ENCODE results near the gene METTL8. TPM values are rescaled to one million over a fixed set of nuclear protein-coding genes. Genes with fewer than 3 reads are reported as not detected.

METTL8 gene
- total and polyA plus RNA-seq, 2 of the 13 experiments (the other 11 are each of a cell fraction or from before 2014, with no cell fraction given): 18.6 to 68.2 TPM

DNA sequence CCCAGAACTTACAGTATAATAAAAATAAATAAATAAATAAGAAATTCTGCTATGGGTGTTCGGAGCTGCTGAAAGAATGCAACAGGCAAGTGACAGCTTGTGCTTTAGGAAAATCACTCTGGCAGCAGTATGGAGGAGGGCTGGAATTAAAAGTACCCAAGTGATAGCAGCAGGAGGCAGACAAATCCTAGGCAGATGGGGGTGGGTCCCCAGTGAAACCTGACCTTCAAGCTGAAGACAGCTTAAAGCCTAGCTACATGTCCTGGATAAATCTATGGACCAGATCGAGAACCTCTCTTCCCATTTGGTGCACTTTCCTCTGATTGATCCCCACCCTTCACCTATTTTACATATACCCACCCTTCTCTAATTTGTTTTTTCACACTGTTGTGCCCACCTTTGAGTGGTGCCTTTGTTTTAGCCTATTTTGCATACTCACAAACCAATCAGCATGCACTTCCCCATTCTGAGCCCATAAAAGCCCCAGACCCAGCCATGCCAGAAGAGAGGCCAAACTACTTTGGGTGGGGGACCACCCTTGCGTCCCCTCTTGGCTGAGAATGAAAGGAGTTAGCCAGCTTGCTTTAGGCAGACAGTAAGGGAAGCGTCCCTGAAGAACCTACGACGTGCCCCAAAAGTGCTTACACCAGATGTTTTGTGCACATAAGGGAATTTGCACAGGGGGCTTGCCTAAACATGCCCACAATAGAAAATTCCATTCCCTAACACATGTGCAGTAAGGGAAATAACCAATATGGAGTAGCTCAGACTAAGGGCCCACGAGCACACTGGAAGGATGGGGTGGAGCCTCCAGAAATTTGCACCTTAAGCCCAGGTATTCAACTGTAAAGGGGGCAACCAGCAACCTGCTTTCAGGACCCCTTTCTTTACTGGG lies 3.0 kb downstream of the METTL8 start:
- Histone ChIP-seq H3K36me3 (replicated peaks in 1 of 2; ENCODE audit: control insufficient read depth in 1 of 2, insufficient read depth in 2 of 2, low read length in 2 of 2) (no peaks in the 10 kb centered on the region; a peak in 1 of 5 replicates), H2AFZ (ENCODE audit: low read length) (no peak overlapping the region), H3K9ac (ENCODE audit: insufficient read depth, low read depth, low read length) (peak overlapping the region; percentile 4; the same call in 1 of the 2 replicates), H3K4me3 (replicated peaks in 1 of 3; ENCODE audit: insufficient read depth in 1 of 3, low read depth in 2 of 3, low read length in 3 of 3) (peak overlapping the region in 1 of 3 experiments; percentile 13; a peak in 1 of 6 replicates), H3K79me2 (ENCODE audit: insufficient read depth, low read length) (peaks cover 74% of the 10 kb centered on the region), H3K27me3 (ENCODE audit: control insufficient read depth in 1 of 2, insufficient read depth in 2 of 2, low read length in 2 of 2) (no peaks in the 10 kb centered on the region; a peak in 1 of 5 replicates), H4K20me1 (ENCODE audit: insufficient read depth, low read length) (no peaks in the 10 kb centered on the region), H3K4me2 (ENCODE audit: low read depth, low read length) (peak overlapping the region; percentile 99), H3K9me3 (ENCODE audit: low read length) (peaks cover under 1% of the 10 kb centered on the region; the same call in 1 of the 2 replicates), H3K27ac (ENCODE audit: extremely low read length, insufficient read depth, low read length) (peak overlapping the region; percentile 87), H3K4me1 (ENCODE audit: insufficient read depth, low read length) (peaks cover 55% of the 10 kb centered on the region)
- no peak for ATAC-seq
- intact Hi-C loops (cut with micrococcal nuclease; ENCODE audit: unreplicated experiment) (loop anchor here (5.0 kb wide), 1 partner anchor 268 kb away; the partner anchor contains the start of gene TLK1), in situ Hi-C loops (cut with HindIII; ENCODE audit: extremely low pct_ligation_motif_present, low pct_unique_long_range_greater_than_20kb) (no loop called here)
- TF ChIP-seq SNAPC2 (CRISPR knock-in tag; IDR thresholded peaks at IDR 0.05) (0 out of 2 replicates have a peak, but pooled peaks have one; percentile 40), MAFK (conservative IDR thresholded peaks at IDR 0.05 in 1 of 2, IDR thresholded peaks at IDR 0.05 in 1 of 2; ENCODE audit: low read length in 2 of 2) (peak in 1 of 2 experiments; percentile 40; a peak in 2 of 4 replicates), U2AF1 (optimal IDR thresholded peaks at IDR 0.05; ENCODE audit: low read depth, low read length) (no peak), TP53 (CRISPR knock-in tag; conservative IDR thresholded peaks at IDR 0.05) (peak; percentile 98), IKZF1 (IDR thresholded peaks at IDR 0.05) (no peak), MAFF (IDR thresholded peaks at IDR 0.05; ENCODE audit: low read depth, low read length) (peak; percentile 36; the same call in 1 of the 2 replicates), CCAR2 (optimal IDR thresholded peaks at IDR 0.05; ENCODE audit: low read depth, low read length) (no peak), ZNF556 (CRISPR knock-in tag; IDR thresholded peaks at IDR 0.05; ENCODE audit: borderline replicate concordance) (0 out of 2 replicates have a peak, but pooled peaks have one; percentile 36)
- TF ChIP-seq, protein P1, sequence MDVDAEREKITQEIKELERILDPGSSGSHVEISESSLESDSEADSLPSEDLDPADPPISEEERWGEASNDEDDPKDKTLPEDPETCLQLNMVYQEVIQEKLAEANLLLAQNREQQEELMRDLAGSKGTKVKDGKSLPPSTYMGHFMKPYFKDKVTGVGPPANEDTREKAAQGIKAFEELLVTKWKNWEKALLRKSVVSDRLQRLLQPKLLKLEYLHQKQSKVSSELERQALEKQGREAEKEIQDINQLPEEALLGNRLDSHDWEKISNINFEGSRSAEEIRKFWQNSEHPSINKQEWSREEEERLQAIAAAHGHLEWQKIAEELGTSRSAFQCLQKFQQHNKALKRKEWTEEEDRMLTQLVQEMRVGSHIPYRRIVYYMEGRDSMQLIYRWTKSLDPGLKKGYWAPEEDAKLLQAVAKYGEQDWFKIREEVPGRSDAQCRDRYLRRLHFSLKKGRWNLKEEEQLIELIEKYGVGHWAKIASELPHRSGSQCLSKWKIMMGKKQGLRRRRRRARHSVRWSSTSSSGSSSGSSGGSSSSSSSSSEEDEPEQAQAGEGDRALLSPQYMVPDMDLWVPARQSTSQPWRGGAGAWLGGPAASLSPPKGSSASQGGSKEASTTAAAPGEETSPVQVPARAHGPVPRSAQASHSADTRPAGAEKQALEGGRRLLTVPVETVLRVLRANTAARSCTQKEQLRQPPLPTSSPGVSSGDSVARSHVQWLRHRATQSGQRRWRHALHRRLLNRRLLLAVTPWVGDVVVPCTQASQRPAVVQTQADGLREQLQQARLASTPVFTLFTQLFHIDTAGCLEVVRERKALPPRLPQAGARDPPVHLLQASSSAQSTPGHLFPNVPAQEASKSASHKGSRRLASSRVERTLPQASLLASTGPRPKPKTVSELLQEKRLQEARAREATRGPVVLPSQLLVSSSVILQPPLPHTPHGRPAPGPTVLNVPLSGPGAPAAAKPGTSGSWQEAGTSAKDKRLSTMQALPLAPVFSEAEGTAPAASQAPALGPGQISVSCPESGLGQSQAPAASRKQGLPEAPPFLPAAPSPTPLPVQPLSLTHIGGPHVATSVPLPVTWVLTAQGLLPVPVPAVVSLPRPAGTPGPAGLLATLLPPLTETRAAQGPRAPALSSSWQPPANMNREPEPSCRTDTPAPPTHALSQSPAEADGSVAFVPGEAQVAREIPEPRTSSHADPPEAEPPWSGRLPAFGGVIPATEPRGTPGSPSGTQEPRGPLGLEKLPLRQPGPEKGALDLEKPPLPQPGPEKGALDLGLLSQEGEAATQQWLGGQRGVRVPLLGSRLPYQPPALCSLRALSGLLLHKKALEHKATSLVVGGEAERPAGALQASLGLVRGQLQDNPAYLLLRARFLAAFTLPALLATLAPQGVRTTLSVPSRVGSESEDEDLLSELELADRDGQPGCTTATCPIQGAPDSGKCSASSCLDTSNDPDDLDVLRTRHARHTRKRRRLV (CRISPR knock-in tag; IDR thresholded peaks at IDR 0.05): peak; percentile 40; the same call in 1 of the 2 replicates
- TF ChIP-seq, protein P2, sequence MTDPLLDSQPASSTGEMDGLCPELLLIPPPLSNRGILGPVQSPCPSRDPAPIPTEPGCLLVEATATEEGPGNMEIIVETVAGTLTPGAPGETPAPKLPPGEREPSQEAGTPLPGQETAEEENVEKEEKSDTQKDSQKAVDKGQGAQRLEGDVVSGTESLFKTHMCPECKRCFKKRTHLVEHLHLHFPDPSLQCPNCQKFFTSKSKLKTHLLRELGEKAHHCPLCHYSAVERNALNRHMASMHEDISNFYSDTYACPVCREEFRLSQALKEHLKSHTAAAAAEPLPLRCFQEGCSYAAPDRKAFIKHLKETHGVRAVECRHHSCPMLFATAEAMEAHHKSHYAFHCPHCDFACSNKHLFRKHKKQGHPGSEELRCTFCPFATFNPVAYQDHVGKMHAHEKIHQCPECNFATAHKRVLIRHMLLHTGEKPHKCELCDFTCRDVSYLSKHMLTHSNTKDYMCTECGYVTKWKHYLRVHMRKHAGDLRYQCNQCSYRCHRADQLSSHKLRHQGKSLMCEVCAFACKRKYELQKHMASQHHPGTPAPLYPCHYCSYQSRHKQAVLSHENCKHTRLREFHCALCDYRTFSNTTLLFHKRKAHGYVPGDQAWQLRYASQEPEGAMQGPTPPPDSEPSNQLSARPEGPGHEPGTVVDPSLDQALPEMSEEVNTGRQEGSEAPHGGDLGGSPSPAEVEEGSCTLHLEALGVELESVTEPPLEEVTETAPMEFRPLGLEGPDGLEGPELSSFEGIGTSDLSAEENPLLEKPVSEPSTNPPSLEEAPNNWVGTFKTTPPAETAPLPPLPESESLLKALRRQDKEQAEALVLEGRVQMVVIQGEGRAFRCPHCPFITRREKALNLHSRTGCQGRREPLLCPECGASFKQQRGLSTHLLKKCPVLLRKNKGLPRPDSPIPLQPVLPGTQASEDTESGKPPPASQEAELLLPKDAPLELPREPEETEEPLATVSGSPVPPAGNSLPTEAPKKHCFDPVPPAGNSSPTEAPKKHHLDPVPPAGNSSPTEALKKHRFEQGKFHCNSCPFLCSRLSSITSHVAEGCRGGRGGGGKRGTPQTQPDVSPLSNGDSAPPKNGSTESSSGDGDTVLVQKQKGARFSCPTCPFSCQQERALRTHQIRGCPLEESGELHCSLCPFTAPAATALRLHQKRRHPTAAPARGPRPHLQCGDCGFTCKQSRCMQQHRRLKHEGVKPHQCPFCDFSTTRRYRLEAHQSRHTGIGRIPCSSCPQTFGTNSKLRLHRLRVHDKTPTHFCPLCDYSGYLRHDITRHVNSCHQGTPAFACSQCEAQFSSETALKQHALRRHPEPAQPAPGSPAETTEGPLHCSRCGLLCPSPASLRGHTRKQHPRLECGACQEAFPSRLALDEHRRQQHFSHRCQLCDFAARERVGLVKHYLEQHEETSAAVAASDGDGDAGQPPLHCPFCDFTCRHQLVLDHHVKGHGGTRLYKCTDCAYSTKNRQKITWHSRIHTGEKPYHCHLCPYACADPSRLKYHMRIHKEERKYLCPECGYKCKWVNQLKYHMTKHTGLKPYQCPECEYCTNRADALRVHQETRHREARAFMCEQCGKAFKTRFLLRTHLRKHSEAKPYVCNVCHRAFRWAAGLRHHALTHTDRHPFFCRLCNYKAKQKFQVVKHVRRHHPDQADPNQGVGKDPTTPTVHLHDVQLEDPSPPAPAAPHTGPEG (CRISPR knock-in tag; IDR thresholded peaks at IDR 0.05): no peak
- WGBS (ENCODE audit: low lambda C conversion rate): 94% methylated on average over 7 of the region's 7 CpGs
- POLR2A ChIA-PET: interaction anchor here (1.3 to 4.2 kb wide), 2 partner anchors 14 to 456 kb away, joined by 4 to 21 read pairs; no protein-coding TSS in a partner anchor
- BruUV-seq (replicated peaks): no TSS peak
- CTCF ChIA-PET (ENCODE audit: low intra/inter-chr PET ratio, low total read pairs): no interaction called here
- no peak for DNase-seq (ENCODE audit: low spot score)
- no peak for FAIRE-seq

Measured in HepG2 (cell line).